HG03575 (cell line): ENCODE data around the gene OPCML.

Experiments used
- ATAC-seq: cut with Tn5 transposase; IDR thresholded peaks from one replicate; pipeline ENCODE4 v1.9.1; 2021; ENCODE audit not compliant: unreplicated experiment, insufficient number of reproducible peaks, low FRiP score; ENCODE audit errors: extremely low read depth

Gene OPCML

DNA sequence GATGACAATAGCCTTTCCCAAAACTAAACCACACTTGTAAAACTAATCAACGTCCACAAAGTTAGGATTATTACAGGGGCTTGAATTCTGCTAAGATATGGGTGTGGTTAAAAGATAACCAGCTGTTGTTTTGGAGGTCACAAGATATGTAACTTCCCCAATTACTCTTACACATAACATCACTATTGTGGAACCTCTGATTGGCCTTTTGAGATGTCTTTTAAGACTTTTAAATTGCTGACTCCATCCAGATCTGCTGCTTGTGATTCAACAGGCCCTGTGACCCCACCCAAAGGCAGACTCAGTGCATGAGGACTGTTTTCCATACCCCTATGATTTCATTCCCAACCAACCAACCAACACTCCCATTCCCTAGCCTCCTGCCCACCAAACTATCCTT, 893.9 kb downstream of the OPCML start:
- ATAC-seq: no peak

DNA sequence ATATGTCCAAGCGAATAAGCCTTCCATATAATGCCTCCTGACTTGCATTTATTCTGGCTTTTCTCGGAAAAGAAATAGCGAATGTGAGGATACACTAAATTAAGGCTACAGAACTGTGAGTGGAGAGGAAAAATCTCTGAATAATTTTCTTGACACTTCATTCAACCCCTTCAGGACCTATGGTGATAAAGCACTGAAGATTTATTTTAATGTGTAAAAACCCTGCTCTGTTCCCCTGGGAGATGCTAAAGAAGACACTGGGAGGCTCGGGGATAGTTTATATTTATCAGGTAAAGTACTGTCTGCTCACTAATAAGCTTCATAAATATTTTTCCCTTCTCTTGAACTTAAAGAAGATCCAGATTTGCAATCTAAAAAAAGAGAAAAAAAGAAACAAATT, 895.8 kb downstream of the OPCML start:
- ATAC-seq: no peak

DNA sequence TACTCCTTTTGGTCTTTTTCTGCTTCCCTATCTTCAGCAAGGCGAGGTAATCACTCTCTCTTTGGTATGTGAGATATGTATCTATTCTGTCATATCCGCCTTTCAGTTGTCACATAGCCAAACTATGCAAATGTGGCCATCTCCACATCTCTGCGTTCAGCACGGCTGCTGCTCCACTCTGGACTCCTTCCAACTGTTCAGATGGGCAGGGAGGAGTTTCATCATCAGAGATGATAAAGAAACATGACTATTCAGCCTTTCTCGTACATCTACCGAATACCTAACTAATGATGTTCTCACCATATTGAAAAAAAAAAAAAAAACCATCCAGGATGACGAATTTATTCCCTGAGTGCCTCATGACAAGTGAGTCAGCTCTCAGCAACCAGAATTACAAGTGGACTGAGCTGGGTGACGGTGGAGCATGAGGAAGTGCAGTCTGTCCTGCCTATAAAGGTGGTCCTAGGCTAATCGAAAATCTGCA, 899.6 kb downstream of the OPCML start:
- ATAC-seq: no peak

DNA sequence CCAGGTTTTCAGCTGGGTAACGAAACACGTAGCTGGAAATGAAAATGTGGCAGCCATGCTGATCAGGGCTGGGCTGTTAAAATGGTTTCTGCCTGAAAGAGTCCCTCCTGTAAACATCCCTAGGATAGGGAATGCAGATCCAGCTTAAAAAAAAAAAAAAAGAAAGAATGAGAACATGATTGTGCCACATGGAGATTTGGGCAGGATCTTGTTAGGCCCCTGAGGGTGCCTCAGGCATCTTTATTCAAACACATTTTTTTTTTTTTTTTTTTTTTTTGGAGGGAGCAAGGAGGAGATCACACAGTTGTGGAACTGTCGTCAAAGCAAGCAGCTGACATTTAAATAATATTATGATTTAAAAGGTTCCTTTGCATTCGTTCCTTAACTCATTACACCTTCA, 900.3 kb downstream of the OPCML start:
- no peak for ATAC-seq

DNA sequence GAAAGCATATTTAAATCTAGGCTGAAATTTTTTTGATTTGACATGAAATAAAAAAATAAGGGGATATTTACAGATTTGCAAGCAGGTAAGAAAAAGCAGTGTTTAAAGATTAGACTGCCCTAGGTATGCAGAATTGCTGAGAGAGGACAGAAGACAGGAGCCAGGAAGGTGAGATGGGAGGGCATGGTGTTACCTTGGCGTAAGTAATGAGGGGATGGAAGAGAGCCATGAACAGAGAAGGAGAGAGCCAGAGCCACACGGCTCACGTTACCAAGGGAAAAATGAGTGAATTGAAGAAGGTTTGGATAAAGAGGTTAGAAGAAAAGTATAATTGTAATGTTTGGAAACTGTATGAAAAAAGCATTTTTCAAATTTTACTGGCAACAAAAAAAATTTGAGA, 904.3 kb downstream of the OPCML start:
- ATAC-seq: no peak

DNA sequence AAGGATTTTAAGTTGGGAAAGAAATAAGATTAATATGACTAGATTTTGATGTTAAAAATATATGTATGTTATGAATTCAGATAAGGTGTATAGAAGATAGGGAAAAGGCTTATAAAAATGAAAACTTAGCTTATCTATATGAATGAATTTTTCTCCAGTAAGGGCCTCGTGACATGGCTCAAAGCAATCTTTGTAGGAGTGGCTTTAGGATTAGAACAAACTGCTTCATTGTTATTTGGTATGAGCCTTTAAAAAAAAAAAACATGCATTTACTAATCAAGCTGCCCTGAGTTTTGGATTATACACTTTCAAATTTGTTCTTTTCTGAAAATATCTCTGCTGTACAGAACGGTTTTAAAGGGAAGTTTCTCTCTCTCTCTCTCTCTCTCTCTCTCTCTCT, 905.9 kb downstream of the OPCML start:
- ATAC-seq: no peak

DNA sequence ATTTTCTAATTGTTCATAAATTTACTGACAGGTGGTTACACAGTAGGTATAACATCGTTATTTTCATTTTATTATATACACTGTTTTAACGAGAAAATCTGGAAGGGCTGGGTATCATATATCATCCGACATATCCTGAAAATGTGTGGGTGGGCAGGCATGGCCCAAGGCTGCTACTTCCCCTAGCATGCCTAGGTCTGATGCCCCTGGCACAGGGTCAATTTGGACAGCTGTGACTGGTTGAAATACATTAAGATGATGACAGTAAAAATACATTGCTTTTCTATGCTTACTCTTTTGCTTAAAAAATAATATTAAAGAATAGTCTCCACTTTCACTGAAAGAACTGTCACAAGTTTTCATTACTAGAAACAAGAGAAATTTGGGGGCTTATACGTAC, 908.8 kb downstream of the OPCML start:
- ATAC-seq: no peak

DNA sequence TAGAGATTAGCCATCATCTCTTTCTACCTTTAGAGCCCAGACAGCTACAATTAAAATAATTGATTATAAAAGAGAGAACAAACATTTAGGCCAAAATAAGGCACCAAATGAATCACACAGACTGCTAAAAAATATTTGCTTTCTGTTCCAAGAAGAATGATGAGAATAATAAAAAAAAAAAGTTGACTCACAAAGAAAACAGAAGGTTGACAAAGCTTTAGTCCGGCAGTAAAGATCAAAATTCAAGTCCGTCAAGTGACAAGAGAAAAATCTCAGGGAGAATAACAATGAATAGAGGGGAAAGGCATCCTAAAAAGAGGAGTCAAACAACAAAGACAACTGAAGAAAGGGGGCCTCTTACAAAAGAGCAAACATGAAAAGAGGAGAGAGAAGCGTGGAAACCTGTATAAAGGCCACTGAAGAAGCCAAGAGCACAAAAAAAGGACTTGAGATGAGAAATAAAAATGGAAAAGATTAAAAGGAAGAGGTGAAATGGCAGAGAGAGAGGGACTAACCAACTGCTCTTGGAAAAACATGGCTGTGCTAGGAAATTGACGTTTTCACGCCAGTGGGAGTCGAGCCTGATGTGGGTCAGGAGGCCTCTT, 910.2 kb downstream of the OPCML start:
- ATAC-seq: no peak

DNA sequence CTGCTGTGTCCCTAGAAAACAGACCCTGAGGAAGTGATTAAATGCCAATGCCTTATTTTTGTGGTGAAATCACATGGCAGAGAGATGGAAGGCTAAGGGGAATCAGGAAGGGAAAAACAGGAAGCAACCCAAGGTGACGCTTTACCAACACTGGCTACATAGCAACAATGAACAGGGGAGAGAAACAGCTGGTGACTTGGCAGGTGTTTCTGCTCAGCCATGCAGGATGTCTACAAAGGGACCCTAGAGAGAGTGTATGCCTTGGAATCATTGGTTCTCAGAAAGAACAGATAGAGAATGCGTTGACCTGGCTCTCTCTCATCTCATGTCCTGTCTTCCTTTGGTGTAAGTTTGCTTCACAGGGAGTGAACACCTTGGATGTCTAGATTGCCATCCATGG, 911.9 kb downstream of the OPCML start:
- ATAC-seq: no peak

DNA sequence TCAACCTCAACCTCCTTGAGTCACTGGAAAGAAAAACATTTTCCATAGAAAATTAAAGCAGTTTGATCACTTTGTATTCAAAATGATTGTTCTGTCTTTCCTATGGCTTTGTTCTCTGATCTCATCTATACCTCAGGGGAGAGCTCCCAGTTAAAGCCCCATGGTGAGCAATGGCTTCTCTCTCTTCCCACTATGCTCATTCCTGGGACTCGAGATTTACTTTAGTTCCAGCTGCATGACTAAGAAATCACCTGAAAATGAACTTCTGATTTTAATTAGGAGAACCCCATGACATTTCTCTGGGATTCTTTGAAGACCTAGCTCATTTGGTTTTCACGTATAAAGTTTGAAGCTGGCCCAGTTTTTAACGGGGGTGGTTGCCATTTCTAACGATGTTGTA, 921.5 kb downstream of the OPCML start:
- ATAC-seq: no peak

DNA sequence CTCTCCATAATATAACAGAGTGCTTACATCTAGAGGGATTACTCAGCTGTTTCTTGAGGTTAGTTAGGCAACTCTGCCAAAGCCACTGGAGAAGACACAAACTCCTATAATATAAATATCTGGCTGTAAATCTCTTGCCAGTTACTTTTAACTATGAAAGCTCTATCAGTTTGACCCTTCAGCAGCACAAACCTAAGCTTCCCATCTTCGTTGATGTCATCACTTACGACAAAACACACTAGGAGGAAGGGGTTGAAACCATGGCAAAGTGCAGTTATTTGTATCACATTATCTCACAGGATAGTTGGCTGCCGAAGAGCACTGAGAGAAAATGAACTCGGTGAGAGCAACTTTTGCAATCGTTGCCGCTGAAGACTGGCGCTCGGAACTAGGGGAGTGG, 922.1 kb downstream of the OPCML start:
- no peak for ATAC-seq

DNA sequence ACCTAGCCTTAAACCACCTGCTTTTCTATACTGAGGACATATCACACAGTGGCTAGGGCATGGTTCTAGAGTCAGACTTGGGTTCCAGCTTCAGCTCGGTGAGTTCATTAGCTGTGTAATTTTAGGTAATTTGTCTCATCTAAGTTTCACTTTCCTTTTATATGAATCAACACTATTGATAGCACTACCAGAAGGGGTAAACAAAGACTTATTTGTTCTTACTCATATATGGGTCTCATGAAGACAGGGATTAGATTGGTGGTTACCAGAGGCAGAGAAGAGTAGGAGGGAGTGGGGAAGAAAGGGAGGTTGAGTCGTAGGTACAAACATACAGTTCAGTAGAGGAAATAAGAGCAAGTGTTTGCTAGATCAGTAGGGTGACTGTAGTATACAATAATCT, 924.7 kb downstream of the OPCML start:
- ATAC-seq: no peak

DNA sequence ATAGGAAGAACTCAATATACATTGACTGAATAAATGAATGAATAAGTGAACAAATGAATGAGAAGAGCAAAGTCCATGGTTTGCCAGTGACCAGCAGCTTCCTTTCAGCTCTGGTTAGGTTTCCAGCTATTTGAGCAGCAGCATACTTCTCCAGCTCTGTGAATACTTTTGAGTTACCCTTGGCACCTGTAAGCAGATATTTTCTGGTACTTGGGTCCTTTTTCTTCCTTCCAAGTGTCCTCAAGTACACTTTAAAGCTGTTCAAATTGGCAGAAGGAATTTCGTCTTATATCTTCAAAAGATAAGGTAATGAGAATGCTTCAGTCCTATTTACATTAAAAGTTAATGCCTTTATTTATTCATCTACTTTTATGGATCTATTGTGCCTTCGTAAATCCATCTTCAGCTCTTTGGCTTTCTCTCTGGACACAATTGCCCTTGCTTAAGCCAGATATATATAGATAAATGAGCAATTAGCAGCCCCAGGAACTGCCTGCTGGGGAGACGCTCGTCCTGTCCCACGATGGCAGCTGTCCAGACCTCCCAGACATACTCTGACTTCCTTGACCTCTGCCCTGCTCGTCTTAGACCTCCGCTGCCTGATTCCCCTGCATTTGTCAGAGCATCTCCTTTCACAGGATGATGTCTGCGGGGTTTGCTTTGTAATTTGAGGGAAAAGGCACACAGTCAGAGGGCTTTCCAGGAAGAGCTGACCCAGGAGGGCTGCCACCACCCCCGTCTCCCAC, 926.3 kb downstream of the OPCML start:
- no peak for ATAC-seq

DNA sequence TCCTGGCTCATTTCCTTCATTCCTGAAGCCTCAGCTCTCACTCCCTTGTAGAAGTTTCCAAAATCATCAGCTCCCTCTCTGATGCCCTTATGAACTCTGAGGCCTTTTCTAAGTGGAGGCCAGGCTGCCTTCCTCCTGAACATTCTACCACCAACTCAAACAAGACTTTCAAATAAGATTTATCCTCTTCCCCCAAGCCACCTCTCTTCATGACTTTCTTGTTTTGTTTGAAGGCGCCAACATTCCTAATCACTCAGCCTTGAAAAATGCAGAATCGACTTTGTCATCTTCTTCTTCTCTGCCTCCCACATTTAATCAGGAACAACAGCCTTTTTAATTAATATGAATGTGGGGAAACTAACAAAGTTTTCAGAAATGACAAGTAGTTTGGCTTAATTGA, 927.9 kb downstream of the OPCML start:
- no peak for ATAC-seq

DNA sequence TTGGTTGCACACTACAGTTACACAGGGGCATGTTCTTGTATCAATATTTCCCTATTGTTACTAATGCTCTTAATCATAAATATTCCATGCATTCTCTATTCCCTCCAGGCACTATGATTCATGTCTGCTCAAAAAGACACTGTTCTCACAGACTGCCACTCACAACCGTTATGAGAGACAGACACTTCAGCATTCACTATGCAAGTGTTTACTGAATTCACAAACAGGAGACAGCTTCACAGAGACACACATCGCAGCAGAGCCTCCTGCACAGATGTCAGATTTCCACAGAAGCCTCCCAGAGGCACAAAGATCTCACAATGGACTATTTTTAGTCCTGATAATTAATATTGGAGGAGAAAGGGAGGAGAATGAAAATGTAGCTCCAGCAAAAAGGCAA, 930.4 kb downstream of the OPCML start:
- no peak for ATAC-seq

DNA sequence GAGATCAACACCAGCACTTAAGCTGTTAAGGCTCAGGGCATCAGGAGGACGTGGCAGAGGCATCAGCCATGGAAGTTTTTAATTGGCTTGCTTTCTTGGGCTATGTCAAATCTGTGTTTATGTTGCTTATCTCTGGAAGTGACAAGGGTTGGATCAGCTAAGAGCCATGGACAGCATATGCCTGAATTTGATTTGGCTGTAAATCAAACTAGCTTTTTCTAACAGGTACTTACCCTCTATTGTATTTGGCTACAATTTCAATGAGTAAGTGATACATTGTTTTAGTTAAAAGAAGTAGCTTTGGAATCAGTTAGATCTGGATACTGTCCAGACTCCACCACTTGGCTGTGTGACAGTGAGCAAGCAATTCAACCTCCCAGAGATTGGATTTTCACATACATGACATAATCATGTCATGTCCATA, 936.6 kb downstream of the OPCML start:
- no peak for ATAC-seq

DNA sequence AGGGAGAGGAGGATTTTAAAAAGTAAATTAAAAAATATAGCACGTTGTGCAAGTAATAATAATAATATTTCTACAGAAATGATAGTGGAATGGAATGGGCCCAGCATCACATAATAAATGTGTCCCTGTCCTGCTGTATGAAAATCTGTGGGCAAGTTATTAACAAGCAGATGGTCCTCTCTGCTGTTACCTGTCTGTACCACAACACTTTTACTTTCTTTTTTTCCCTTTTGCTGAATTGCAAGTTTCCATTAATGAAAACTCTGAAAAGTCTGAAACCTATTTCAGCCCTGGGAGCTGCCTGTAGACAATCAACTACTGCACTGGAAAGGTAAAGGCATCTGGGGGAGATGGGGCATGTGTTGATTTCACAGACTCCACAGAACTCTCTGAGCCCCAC, 937.1 kb downstream of the OPCML start:
- no peak for ATAC-seq

DNA sequence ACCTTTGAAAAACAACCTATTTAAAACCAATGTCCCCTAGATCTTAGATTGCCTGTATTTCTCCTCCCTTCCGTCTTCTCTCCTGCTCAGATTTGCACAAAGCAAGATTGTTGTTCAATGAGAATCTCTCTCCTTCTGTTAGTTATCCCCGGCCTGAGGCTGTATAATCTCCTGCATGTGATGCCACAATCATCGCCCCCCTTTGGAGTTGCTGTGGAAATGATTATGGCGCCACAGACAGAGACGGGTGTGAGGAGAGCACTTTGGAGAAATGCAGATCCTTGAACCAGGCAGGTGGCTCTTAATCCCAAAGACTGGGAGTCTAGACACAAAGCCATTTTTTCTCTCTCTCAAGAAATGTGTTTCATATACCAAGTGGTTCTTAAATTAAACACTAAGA, 941.3 kb downstream of the OPCML start:
- ATAC-seq: no peak

DNA sequence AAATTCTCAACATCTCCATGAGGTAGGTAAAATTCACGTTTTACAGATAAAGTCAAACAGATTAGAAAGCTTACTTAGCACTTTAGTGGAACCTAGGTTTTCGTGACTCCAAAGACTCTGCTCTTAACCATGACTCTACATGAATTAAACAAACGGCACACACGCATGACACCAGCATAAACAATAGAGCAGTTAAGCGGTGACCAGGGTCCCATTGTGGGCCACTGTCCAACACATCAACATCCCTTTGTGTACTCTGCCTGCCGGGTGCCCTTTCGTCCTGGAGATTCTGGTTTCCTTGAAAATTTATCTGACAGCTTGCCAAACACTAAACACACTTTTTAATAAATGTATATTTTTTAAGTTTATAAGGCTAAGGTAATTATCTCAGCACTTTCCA, 941.7 kb downstream of the OPCML start:
- ATAC-seq: no peak

DNA sequence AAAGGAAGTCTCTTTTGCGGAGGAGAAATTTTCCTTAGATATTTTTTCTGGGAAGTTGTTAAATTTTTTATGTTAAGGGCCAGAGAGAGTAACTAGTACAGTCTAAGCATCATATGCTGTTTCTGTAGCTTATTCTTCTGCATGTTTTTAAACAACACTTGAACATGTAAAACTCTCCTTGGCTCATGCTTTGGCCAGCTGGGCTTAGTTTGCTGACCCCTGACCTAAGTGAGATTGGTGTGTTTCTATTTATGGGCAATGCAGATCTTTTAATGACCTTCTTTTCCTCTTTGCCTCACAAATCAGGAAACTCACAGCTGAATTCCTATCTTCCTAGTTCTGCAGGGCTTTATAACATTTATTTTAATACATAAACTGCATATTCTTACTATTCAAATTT, 942.5 kb downstream of the OPCML start:
- ATAC-seq: no peak

DNA sequence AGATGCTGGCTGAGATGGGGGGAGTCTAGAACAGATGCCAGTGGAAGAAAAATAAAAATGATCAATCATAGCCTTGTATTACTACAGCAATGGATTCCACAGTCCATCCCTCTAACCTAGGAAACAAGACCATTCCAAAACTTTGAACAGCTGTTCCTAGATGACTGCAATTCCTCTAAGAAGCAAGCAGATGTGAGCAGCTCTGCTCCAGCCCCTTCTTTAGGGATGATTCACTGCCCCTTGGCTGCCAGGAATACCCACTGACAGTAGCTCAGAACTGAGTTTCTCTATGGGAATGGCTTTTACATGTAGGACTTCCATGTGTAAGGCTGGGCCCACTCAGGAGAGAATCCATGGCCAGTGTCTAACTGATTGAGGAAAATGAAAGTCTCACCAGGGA, 943.9 kb downstream of the OPCML start:
- ATAC-seq: no peak
